SJCRH30 (cell line): ENCODE data around the gene HMGN4. TPM values are rescaled to one million over a fixed set of nuclear protein-coding genes. Genes with fewer than 3 reads are reported as not detected.
"Not testable (repeated sequence)": the region's sequence is repeated elsewhere in the genome, so short reads cannot be mapped to it uniquely, and the experiment has no call there.

Source experiments
- DNase-seq, 2 experiments: peaks; one replicate each; pipeline ENCODE4 v3.0.0-alpha.2; 2015 to 2020
- H3K27ac ChIP-seq: fragments of 250-450 bp; sonication (Bioruptor Pico); 2 replicates; pipeline ENCODE4 v1.5.1; 2020; ENCODE audit warnings: mild to moderate bottlenecking, moderate library complexity
- H3K27me3 ChIP-seq: fragments of 250-450 bp; sonication (Bioruptor Pico); 2 replicates; pipeline ENCODE4 v1.5.1; 2020; ENCODE audit warnings: mild to moderate bottlenecking, moderate library complexity
- H3K36me3 ChIP-seq: fragments of 250-450 bp; sonication (Bioruptor Pico); 2 replicates; pipeline ENCODE4 v1.5.1; 2020; ENCODE audit warnings: mild to moderate bottlenecking, moderate library complexity
- H3K4me1 ChIP-seq: fragments of 250-450 bp; sonication (Bioruptor Pico); 2 replicates; pipeline ENCODE4 v1.5.1; 2020; ENCODE audit warnings: mild to moderate bottlenecking, moderate library complexity
- H3K4me3 ChIP-seq: fragments of 250-450 bp; sonication (Bioruptor Pico); 2 replicates; pipeline ENCODE4 v1.5.1; 2020; ENCODE audit warnings: mild to moderate bottlenecking, moderate library complexity
- H3K9me3 ChIP-seq: fragments of 250-450 bp; sonication (Bioruptor Pico); replicated peaks from 2 replicates; pipeline ENCODE4 v1.5.1; 2020; ENCODE audit warnings: mild to moderate bottlenecking, moderate library complexity
- total RNA-seq: library from RNA; depleted of rRNA; stranded (reverse); fragments of >200 nt; shearing (Covaris generic); gene quantifications from 2 replicates; pipeline ENCODE4 v1.2.3, GENCODE V29; 2014; rRNA removed

HMGN4 gene
- total RNA-seq = 52.2 and 53.8 TPM in 2 replicates

GRCh38 chr6:26537846-26538571 lies at the start of gene HMGN4:
TSS of gene HMGN4 (plus strand) at chr6:26538366. CDS start at chr6:26545207, 6,841 bp downstream.
- Histone ChIP-seq H3K9me3 (no peaks in the 10 kb centered on the region), H3K36me3 (no peaks in the 10 kb centered on the region), H3K4me3 (peak within 1 kb of the TSS; percentile 69), H3K27me3 (no peaks in the 10 kb centered on the region), H3K27ac (peak within 1 kb of the TSS; percentile 65), H3K4me1 (peaks cover 3% of the 10 kb centered on the region; the same call in 1 of the 2 replicates)
- DNase-seq = peak; percentile 86 to 90

- DNase-seq = no peak
- Histone ChIP-seq H3K27me3 (no peaks in the 10 kb centered on the region), H3K9me3 (no peaks in the 10 kb centered on the region), H3K27ac (no peak overlapping the region), H3K4me1 (peaks cover 8% of the 10 kb centered on the region), H3K4me3 (no peak overlapping the region), H3K36me3 (no peaks in the 10 kb centered on the region)
These were observed 47.9 kb upstream of the HMGN4 start for GRCh38 chr6:26489996-26490964.

- Histone ChIP-seq H3K9me3 (no peaks in the 10 kb centered on the region), H3K27me3 (no peaks in the 10 kb centered on the region), H3K4me3 (no peak overlapping the region), H3K4me1 (no peaks in the 10 kb centered on the region), H3K36me3 (no peaks in the 10 kb centered on the region), H3K27ac (no peak overlapping the region)
- no peak for DNase-seq
These were observed 46.6 kb upstream of the HMGN4 start for GRCh38 chr6:26491604-26492003.

GRCh38 chr6:26493258-26493657 lies 44.9 kb upstream of the HMGN4 start:
- H3K4me1 ChIP-seq = no peaks in the 10 kb centered on the region
- no peaks in the 10 kb centered on the region for H3K27me3 ChIP-seq
- no peaks in the 10 kb centered on the region for H3K9me3 ChIP-seq
- no peak overlapping the region for H3K4me3 ChIP-seq
- no peak for DNase-seq
- no peak overlapping the region for H3K27ac ChIP-seq
- no peaks in the 10 kb centered on the region for H3K36me3 ChIP-seq

- no peaks in the 10 kb centered on the region for H3K27me3 ChIP-seq
- H3K9me3 ChIP-seq = no peaks in the 10 kb centered on the region
- DNase-seq = no peak
- H3K4me3 ChIP-seq = no peak overlapping the region
- H3K36me3 ChIP-seq = no peaks in the 10 kb centered on the region
- no peak overlapping the region for H3K27ac ChIP-seq
- H3K4me1 ChIP-seq = no peaks in the 10 kb centered on the region
These were observed 44.0 kb upstream of the HMGN4 start for GRCh38 chr6:26494117-26494516.

GRCh38 chr6:26495281-26495680 lies 42.9 kb upstream of the HMGN4 start:
- Histone ChIP-seq H3K9me3 (no peaks in the 10 kb centered on the region), H3K4me1 (no peaks in the 10 kb centered on the region), H3K27me3 (no peaks in the 10 kb centered on the region), H3K4me3 (no peak overlapping the region), H3K36me3 (no peaks in the 10 kb centered on the region), H3K27ac (no peak overlapping the region)
- DNase-seq = no peak

GRCh38 chr6:26497610-26498009 lies 40.6 kb upstream of the HMGN4 start:
- H3K36me3 ChIP-seq = no peaks in the 10 kb centered on the region
- no peaks in the 10 kb centered on the region for H3K4me1 ChIP-seq
- no peaks in the 10 kb centered on the region for H3K9me3 ChIP-seq
- H3K27me3 ChIP-seq = no peaks in the 10 kb centered on the region
- no peak overlapping the region for H3K4me3 ChIP-seq
- no peak overlapping the region for H3K27ac ChIP-seq
- DNase-seq = no peak

- Histone ChIP-seq H3K27ac (no peak within 1 kb of the TSS), H3K27me3 (no peaks in the 10 kb centered on the region), H3K4me3 (no peak within 1 kb of the TSS), H3K9me3 (no peaks in the 10 kb centered on the region), H3K4me1 (no peaks in the 10 kb centered on the region), H3K36me3 (no peaks in the 10 kb centered on the region)
- DNase-seq = no peak
These were observed 38.1 kb upstream of the HMGN4 start, which contains the start of gene BTN1A1 for GRCh38 chr6:26500102-26500501. TSS of gene BTN1A1 (plus strand) at chr6:26500303. CDS start at chr6:26501287, 984 bp downstream.

GRCh38 chr6:26501482-26501986 lies 36.6 kb upstream of the HMGN4 start:
- Histone ChIP-seq H3K4me3 (no peak overlapping the region), H3K4me1 (no peaks in the 10 kb centered on the region), H3K27me3 (no peaks in the 10 kb centered on the region), H3K27ac (no peak overlapping the region), H3K9me3 (no peaks in the 10 kb centered on the region), H3K36me3 (no peaks in the 10 kb centered on the region)
- no peak for DNase-seq

- no peak for DNase-seq
- H3K36me3 ChIP-seq = no peaks in the 10 kb centered on the region
- no peaks in the 10 kb centered on the region for H3K27me3 ChIP-seq
- no peaks in the 10 kb centered on the region for H3K9me3 ChIP-seq
- no peak overlapping the region for H3K4me3 ChIP-seq
- no peaks in the 10 kb centered on the region for H3K4me1 ChIP-seq
- no peak overlapping the region for H3K27ac ChIP-seq
These were observed 36.0 kb upstream of the HMGN4 start for GRCh38 chr6:26502165-26502564.

GRCh38 chr6:26502626-26503025 lies 35.5 kb upstream of the HMGN4 start:
- no peak overlapping the region for H3K27ac ChIP-seq
- H3K27me3 ChIP-seq = no peaks in the 10 kb centered on the region
- no peak overlapping the region for H3K4me3 ChIP-seq
- no peaks in the 10 kb centered on the region for H3K4me1 ChIP-seq
- no peaks in the 10 kb centered on the region for H3K9me3 ChIP-seq
- DNase-seq = no peak
- H3K36me3 ChIP-seq = no peaks in the 10 kb centered on the region

GRCh38 chr6:26507658-26508057 lies 30.5 kb upstream of the HMGN4 start:
- Histone ChIP-seq H3K36me3 (no peaks in the 10 kb centered on the region), H3K27ac (no peak overlapping the region)
- no peak for DNase-seq

GRCh38 chr6:26511033-26511432 lies 27.1 kb upstream of the HMGN4 start:
- H3K27ac ChIP-seq, H3K4me1 ChIP-seq, H3K27me3 ChIP-seq, H3K4me3 ChIP-seq, DNase-seq, H3K36me3 ChIP-seq, H3K9me3 ChIP-seq: not testable (repeated sequence)

More at GRCh38 chr6:26507658-26508057, 30.5 kb upstream of the HMGN4 start:
- no peaks in the 10 kb centered on the region for H3K27me3 ChIP-seq
- no peaks in the 10 kb centered on the region for H3K4me1 ChIP-seq
- no peak overlapping the region for H3K4me3 ChIP-seq
- no peaks in the 10 kb centered on the region for H3K9me3 ChIP-seq

GRCh38 chr6:26514984-26515383 lies 23.2 kb upstream of the HMGN4 start:
- Histone ChIP-seq H3K4me3 (no peak overlapping the region), H3K36me3 (no peaks in the 10 kb centered on the region), H3K4me1 (no peaks in the 10 kb centered on the region; the same call in 1 of the 2 replicates), H3K9me3 (no peaks in the 10 kb centered on the region), H3K27ac (no peak overlapping the region), H3K27me3 (no peaks in the 10 kb centered on the region)
- no peak for DNase-seq
